GM12878 (cell line): Measurements from ENCODE around the gene CXCL14. TPM values are rescaled to one million over a fixed set of nuclear protein-coding genes. Genes with fewer than 3 reads are reported as not detected.

Experiments
- ATAC-seq: fragments of 200-7000 bp; cut with Tn5 transposase; 3 replicates; pipeline ENCODE4 v1.9.1; 2020; ENCODE audit warnings: mild to moderate bottlenecking, moderate library complexity
- BruUV-seq: library from RNA; stranded (reverse); fragments of 400-500 nt; replicated peaks from 2 replicates; lab custom pipeline; 2021; lab: Mats Ljungman, UMichigan
- CTCF ChIA-PET: fragments of 300-600 bp; sonication (Branson Sonifier 250); formaldehyde crosslinking; extraction: SDS; loops from one replicate; lab custom pipeline; 2021; ENCODE audit warnings: inconsistent platforms; lab: Yijun Ruan, JAX
- POLR2A ChIA-PET: fragments of 350-600 bp; formaldehyde crosslinking; extraction: SDS; loops from one replicate; lab custom pipeline; 2021; ENCODE audit warnings: inconsistent platforms; lab: Charles Lee
- RAD21 ChIA-PET: fragments of 300-600 bp; sonication (Branson Sonifier 250); formaldehyde crosslinking; loops from one replicate; lab custom pipeline; 2023; ENCODE audit warnings: antibody characterized with exemption; ENCODE audit not compliant: unreplicated experiment; lab: Charles Lee
- SMC1A ChIA-PET: fragments of 300-600 bp; sonication (Branson Sonifier 250); formaldehyde crosslinking; loops from one replicate; lab custom pipeline; 2023; ENCODE audit not compliant: unreplicated experiment, uncharacterized antibody; lab: Charles Lee
- DNase-seq: peaks from one replicate; pipeline ENCODE4 v3.0.0-alpha.2; 2011; ENCODE audit warnings: low read depth, low spot score
- FAIRE-seq: peaks from 3 replicates; lab custom pipeline; 2011; peaks lifted over from hg19 to GRCh38; lab: Jason Lieb, UNC
- H2AFZ ChIP-seq: 2 replicates; pipeline ENCODE4 v1.6.0; 2011; ENCODE audit warnings: low read depth, low read length, control low read depth; ENCODE audit not compliant: control insufficient read depth
- H3K27ac ChIP-seq: 2 replicates; pipeline ENCODE4 v1.5.1; 2011; ENCODE audit warnings: control low read depth; ENCODE audit not compliant: control insufficient read depth, insufficient read depth
- H3K27me3 ChIP-seq, 2 experiments: replicated peaks in 1 of 2; 2 replicates each; pipeline versions ENCODE4 v1.6.0 to v1.6.1; 2011; ENCODE audit warnings: low read length in 1 of 2; ENCODE audit not compliant: control insufficient read depth in 2 of 2, insufficient read depth in 2 of 2
- H3K36me3 ChIP-seq, 2 experiments: 2 replicates each; pipeline ENCODE4 v1.5.1; 2011; ENCODE audit warnings: low read length in 1 of 2; ENCODE audit not compliant: control insufficient read depth in 2 of 2, insufficient read depth in 2 of 2
- H3K4me1 ChIP-seq: 2 replicates; pipeline ENCODE4 v1.6.1; 2011; ENCODE audit warnings: mild to moderate bottlenecking, low read length, moderate library complexity, mixed read lengths; ENCODE audit not compliant: control insufficient read depth, insufficient read depth
- H3K4me2 ChIP-seq: 2 replicates; pipeline ENCODE4 v1.6.0; 2011; ENCODE audit warnings: control low read depth; ENCODE audit not compliant: control insufficient read depth, insufficient read depth
- H3K4me3 ChIP-seq: fragments of 200-600 bp; sonication (generic); 2 replicates; pipeline ENCODE4 v1.5.1; 2016
- H3K79me2 ChIP-seq: 2 replicates; pipeline ENCODE4 v1.6.0; 2011; ENCODE audit warnings: low read length; ENCODE audit not compliant: control insufficient read depth, insufficient read depth
- H3K9ac ChIP-seq: 2 replicates; pipeline ENCODE4 v1.8.0; 2011; ENCODE audit warnings: low read length, control low read depth, mixed read lengths; ENCODE audit not compliant: control insufficient read depth, insufficient read depth
- H3K9me3 ChIP-seq: replicated peaks from 3 replicates; pipeline ENCODE4 v1.5.1; 2011; ENCODE audit warnings: mild to moderate bottlenecking, low read length; ENCODE audit not compliant: control insufficient read depth, insufficient read depth
- H4K20me1 ChIP-seq: 2 replicates; pipeline ENCODE4 v1.6.0; 2011; ENCODE audit not compliant: control insufficient read depth, insufficient read depth
- CHD2 ChIP-seq: IDR thresholded peaks from 2 replicates; pipeline ENCODE4 v1.6.1; 2011; ENCODE audit warnings: low read depth, low read length, improper control_type of control experiment, borderline replicate concordance
- ELK1 ChIP-seq: IDR thresholded peaks from 2 replicates; pipeline ENCODE4 v1.6.1; 2012; ENCODE audit warnings: low read depth, low read length, improper control_type of control experiment
- HCFC1 ChIP-seq: fragments of 150-350 bp; IDR thresholded peaks from 2 replicates; pipeline ENCODE4 v1.6.1; 2014; ENCODE audit warnings: low read length
- IRF3 ChIP-seq: fragments of 450-650 bp; IDR thresholded peaks from 2 replicates; pipeline ENCODE4 v1.6.1; 2014; ENCODE audit warnings: mild to moderate bottlenecking
- LARP7 ChIP-seq: fragments of 450-650 bp; IDR thresholded peaks from 2 replicates; pipeline ENCODE4 v1.6.1; 2017; ENCODE audit warnings: mild to moderate bottlenecking
- MTA3 ChIP-seq: IDR thresholded peaks from 2 replicates; pipeline ENCODE4 v1.6.1; 2012; ENCODE audit warnings: low read length, inconsistent platforms, borderline replicate concordance
- NR2F1 ChIP-seq: fragments of 450-650 bp; conservative IDR thresholded peaks from 2 replicates; pipeline ENCODE4 v1.6.1; 2017; ENCODE audit warnings: mild to moderate bottlenecking
- PAX5 ChIP-seq: IDR thresholded peaks from 2 replicates; pipeline ENCODE4 v1.6.1; 2011; ENCODE audit warnings: low read depth, low read length, borderline replicate concordance
- SRF ChIP-seq, 2 experiments: IDR thresholded peaks; 2 replicates each; pipeline ENCODE4 v1.6.1; 2011; ENCODE audit warnings: low read depth in 2 of 2, low read length in 2 of 2, mild to moderate bottlenecking in 1 of 2, moderate library complexity in 1 of 2
- SUZ12 ChIP-seq: fragments of 200-600 bp; sonication (generic); IDR thresholded peaks from one replicate; pipeline ENCODE4 v1.6.1; 2018; ENCODE audit warnings: antibody characterized with exemption, mild to moderate bottlenecking; ENCODE audit not compliant: unreplicated experiment
- TCF7 ChIP-seq: IDR thresholded peaks from 2 replicates; pipeline ENCODE4 v1.6.1; 2014; ENCODE audit warnings: antibody characterized with exemption, borderline replicate concordance
- YBX1 ChIP-seq: fragments of 450-650 bp; IDR thresholded peaks from 2 replicates; pipeline ENCODE4 v1.6.1; 2016; ENCODE audit warnings: antibody characterized with exemption
- ZNF384 ChIP-seq: IDR thresholded peaks from 2 replicates; pipeline ENCODE4 v1.6.1; 2012; ENCODE audit warnings: low read depth, mild to moderate bottlenecking, low read length, improper control_type of control experiment, borderline replicate concordance
- WGBS: methylation state at CpG from one replicate; pipeline ENCODE4 v1.1.6; 2016; ENCODE audit warnings: low lambda C conversion rate; ENCODE audit not compliant: insufficient replicate concordance, insufficient coverage; ENCODE audit errors: missing lambda C conversion rate; 5-methylcytosine and 5-hydroxymethylcytosine counted together
- in situ Hi-C: fragments of 300-500 bp; cut with MboI; formaldehyde crosslinking; loops from 9 replicates; pipeline ENCODE4 v1.14.3; 2018; ENCODE audit warnings: mixed read lengths
- intact Hi-C: fragments of 100-400 bp; cut with micrococcal nuclease; formaldehyde crosslinking; loops from one replicate; pipeline ENCODE4 v1.14.2; 2022; ENCODE audit not compliant: unreplicated experiment
- polyA plus RNA-seq, 11 experiments: library from polyadenylated mRNA; depleted of rRNA in 4 of 11; unstranded in 6 of 11; stranded (reverse) in 5 of 11; fragments of >200 nt; fragmentation: Nextera tagmentation in 4 of 11; fragmentation: Illumina TruSeq in 1 of 11; extraction: Ambion mirVana in 4 of 11; extraction: Trizol in 1 of 11; gene quantifications; 1 replicate in 1 of 11; 2 replicates in 10 of 11; pipeline versions ENCODE4 v1.2.1 to v1.2.3, GENCODE V29; 2011 to 2016; ENCODE audit warnings: inconsistent platforms in 2 of 11, missing spikeins in 2 of 11, low read depth in 1 of 11
- total RNA-seq, 4 experiments: library from RNA; depleted of rRNA in 3 of 4; stranded (reverse); fragments of >200 nt in 3 of 4; fragmentation: Illumina TruSeq in 1 of 4; extraction: Trizol in 1 of 4; gene quantifications; 2 replicates each; pipeline versions ENCODE4 v1.2.1 to v1.2.3, GENCODE V29; 2013 to 2021
- TF ChIP-seq, protein P1 (sequence below): IDR thresholded peaks from 2 replicates; pipeline ENCODE4 v1.6.1; 2011; ENCODE audit warnings: low read depth, low read length, improper control_type of control experiment, borderline replicate concordance
- TF ChIP-seq, protein P2 (sequence below): IDR thresholded peaks from 2 replicates; pipeline ENCODE4 v1.6.1; 2012; ENCODE audit warnings: improper control_type of control experiment, low read depth, low read length; ENCODE audit not compliant: insufficient replicate concordance

Gene CXCL14
- total and polyA plus RNA-seq, 10 of the 15 experiments (the other 5 are each of a cell fraction or from before 2014, with no cell fraction given): 0.05 TPM; not detected in 9

DNA sequence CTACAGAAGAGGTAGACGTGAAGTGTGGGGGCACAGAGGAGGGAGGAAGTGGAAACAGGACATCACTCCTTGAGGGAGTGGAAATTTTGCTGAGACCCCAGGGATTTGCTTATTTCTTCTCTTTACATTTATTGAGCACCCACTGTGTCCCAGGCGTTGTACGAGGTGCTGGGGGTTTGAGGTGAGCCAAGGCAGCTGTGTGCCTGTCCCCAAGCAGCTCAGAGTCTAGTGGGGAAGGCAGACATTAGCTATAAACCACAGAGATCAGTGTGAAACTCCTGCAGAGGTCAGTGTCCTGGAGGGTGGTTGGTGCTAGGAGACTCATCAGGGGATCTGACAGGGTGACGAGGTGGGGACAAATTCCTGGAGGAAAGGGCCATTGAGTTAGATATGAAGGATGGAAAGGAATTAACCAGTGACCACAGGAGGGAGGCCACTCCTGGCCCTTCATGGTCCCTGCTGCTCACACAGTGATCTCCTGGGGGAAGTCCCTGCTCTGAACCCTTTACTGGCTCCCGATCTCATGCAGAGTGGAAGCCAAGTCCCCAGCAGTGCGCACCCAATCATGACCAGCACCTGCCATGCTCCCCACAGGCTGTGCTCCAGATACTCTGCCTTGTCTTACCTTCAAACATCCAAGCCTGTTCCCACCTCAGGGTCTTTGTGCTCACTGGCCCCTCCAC, 3.4 kb upstream of the CXCL14 start:
- no TSS peak for BruUV-seq
- ChIA-PET RAD21 (no interaction called here), SMC1A (no interaction called here), POLR2A (no interaction called here), CTCF (interaction anchor here (2.1 to 2.9 kb wide), 2 partner anchors 11 to 16 kb away, joined by 7 to 18 read pairs; no protein-coding TSS in a partner anchor)
- 16% methylated on average over 6 of the region's 6 CpGs for WGBS
- intact Hi-C loops (no loop called here), in situ Hi-C loops (no loop called here)
- H3K9ac ChIP-seq: no peak overlapping the region
- DNase-seq: no peak
- H3K27me3 ChIP-seq: peaks cover 0 to 11% of the 10 kb centered on the region in 2 experiments
- no peak for FAIRE-seq
- TF ChIP-seq NR2F1 (no peak), SRF (IDR thresholded peaks at IDR 0.05; ENCODE audit: low read depth in 2 of 2, low read length in 2 of 2) (no peak), PAX5 (no peak), ZNF384 (no peak), LARP7 (no peak), IRF3 (no peak), SUZ12 (no peak), ELK1 (no peak), CHD2 (no peak), TCF7 (no peak), MTA3 (no peak), HCFC1 (no peak), YBX1 (no peak)
- TF ChIP-seq, protein P1, sequence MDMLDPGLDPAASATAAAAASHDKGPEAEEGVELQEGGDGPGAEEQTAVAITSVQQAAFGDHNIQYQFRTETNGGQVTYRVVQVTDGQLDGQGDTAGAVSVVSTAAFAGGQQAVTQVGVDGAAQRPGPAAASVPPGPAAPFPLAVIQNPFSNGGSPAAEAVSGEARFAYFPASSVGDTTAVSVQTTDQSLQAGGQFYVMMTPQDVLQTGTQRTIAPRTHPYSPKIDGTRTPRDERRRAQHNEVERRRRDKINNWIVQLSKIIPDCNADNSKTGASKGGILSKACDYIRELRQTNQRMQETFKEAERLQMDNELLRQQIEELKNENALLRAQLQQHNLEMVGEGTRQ: no peak
- TF ChIP-seq, protein P2, sequence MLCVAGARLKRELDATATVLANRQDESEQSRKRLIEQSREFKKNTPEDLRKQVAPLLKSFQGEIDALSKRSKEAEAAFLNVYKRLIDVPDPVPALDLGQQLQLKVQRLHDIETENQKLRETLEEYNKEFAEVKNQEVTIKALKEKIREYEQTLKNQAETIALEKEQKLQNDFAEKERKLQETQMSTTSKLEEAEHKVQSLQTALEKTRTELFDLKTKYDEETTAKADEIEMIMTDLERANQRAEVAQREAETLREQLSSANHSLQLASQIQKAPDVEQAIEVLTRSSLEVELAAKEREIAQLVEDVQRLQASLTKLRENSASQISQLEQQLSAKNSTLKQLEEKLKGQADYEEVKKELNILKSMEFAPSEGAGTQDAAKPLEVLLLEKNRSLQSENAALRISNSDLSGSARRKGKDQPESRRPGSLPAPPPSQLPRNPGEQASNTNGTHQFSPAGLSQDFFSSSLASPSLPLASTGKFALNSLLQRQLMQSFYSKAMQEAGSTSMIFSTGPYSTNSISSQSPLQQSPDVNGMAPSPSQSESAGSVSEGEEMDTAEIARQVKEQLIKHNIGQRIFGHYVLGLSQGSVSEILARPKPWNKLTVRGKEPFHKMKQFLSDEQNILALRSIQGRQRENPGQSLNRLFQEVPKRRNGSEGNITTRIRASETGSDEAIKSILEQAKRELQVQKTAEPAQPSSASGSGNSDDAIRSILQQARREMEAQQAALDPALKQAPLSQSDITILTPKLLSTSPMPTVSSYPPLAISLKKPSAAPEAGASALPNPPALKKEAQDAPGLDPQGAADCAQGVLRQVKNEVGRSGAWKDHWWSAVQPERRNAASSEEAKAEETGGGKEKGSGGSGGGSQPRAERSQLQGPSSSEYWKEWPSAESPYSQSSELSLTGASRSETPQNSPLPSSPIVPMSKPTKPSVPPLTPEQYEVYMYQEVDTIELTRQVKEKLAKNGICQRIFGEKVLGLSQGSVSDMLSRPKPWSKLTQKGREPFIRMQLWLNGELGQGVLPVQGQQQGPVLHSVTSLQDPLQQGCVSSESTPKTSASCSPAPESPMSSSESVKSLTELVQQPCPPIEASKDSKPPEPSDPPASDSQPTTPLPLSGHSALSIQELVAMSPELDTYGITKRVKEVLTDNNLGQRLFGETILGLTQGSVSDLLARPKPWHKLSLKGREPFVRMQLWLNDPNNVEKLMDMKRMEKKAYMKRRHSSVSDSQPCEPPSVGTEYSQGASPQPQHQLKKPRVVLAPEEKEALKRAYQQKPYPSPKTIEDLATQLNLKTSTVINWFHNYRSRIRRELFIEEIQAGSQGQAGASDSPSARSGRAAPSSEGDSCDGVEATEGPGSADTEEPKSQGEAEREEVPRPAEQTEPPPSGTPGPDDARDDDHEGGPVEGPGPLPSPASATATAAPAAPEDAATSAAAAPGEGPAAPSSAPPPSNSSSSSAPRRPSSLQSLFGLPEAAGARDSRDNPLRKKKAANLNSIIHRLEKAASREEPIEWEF: no peak
- H4K20me1 ChIP-seq: no peaks in the 10 kb centered on the region
- H3K9me3 ChIP-seq: no peaks in the 10 kb centered on the region; the same call in 2 of the 3 replicates
- H3K4me1 ChIP-seq: no peaks in the 10 kb centered on the region
- no peak overlapping the region for H3K27ac ChIP-seq
- H3K4me2 ChIP-seq: no peak overlapping the region
- no peak overlapping the region for H3K4me3 ChIP-seq
- no peak for ATAC-seq
- no peak overlapping the region for H2AFZ ChIP-seq
- no peaks in the 10 kb centered on the region for H3K79me2 ChIP-seq
- no peaks in the 10 kb centered on the region for H3K36me3 ChIP-seq
